Neural cell (in vitro differentiated cells): ENCODE data around the gene CLIC3.

ENCODE experiments used
- EP300 ChIP-seq: fragments of 450-650 bp; conservative IDR thresholded peaks from 2 replicates; pipeline ENCODE4 v1.6.1; 2014; ENCODE audit warnings: antibody characterized with exemption, mild to moderate bottlenecking, moderate library complexity; ENCODE audit not compliant: poor library complexity, severe bottlenecking
- EZH2 ChIP-seq: fragments of 200-600, 300-800 bp; shearing (Covaris generic), sonication (generic); IDR thresholded peaks from 2 replicates; pipeline ENCODE4 v1.6.1; 2014; ENCODE audit warnings: antibody characterized with exemption, low read length, borderline replicate concordance, mild to moderate bottlenecking; ENCODE audit not compliant: insufficient read depth, poor library complexity, severe bottlenecking
- POLR2AphosphoS5 ChIP-seq: IDR thresholded peaks from 2 replicates; pipeline ENCODE4 v1.6.1; 2012
- RAD21 ChIP-seq: fragments of 450-650 bp; conservative IDR thresholded peaks from 2 replicates; pipeline ENCODE4 v1.6.1; 2014; ENCODE audit warnings: antibody characterized with exemption, mild to moderate bottlenecking, moderate library complexity
- SMC3 ChIP-seq: fragments of 450-650 bp; conservative IDR thresholded peaks from 2 replicates; pipeline ENCODE4 v1.6.1; 2014; ENCODE audit warnings: antibody characterized with exemption, mild to moderate bottlenecking, moderate library complexity; ENCODE audit not compliant: poor library complexity
- TAF1 ChIP-seq: IDR thresholded peaks from 2 replicates; pipeline ENCODE4 v1.6.1; 2012; ENCODE audit warnings: low read depth
- TF ChIP-seq, protein P1 (sequence below): fragments of 450-650 bp; IDR thresholded peaks from 2 replicates; pipeline ENCODE4 v1.5.1; 2014; ENCODE audit warnings: antibody characterized with exemption, mild to moderate bottlenecking, moderate library complexity; ENCODE audit not compliant: poor library complexity, severe bottlenecking
- TF ChIP-seq, protein P2 (sequence below): IDR thresholded peaks from 2 replicates; pipeline ENCODE4 v1.6.1; 2012; ENCODE audit warnings: borderline replicate concordance

DNA sequence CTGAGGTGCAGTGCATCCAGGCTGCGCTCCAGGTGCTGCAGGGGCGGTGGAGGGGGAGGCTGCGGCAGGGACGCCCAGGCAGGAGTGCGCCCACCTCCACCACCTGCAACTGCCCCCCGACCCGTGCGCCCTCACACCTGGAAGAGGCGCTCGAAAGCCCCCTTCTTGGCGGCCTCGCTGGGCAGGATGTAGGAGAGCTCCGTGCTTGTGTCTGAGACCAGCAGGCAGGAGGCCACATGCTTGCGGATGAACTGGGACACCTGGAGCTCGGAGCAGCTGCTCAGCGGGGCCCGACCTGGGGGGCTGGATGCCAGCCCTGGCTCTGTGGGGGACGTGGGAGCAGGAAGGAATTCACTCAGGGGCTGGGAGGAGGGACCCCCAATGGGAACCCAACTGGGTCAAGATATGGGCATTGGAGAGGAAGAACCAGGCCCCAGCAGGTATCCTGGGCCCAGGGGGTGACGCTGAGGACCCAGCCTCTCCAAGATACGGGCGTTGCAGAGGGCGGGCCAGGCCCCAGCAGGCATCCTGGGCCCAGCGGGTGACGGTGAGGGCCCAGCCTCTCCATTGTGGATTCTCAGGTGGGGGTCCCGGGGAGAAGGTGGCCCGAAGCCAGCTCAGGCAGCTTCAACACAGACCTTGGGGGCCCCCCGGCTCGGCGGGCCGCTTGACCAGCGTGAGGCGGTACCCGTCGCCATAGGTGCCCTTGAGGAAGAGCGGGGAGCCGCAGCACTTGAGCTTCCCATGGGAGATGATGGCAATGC is 18.6 kb upstream of the CLIC3 start:
- TF ChIP-seq SMC3 (no peak), TAF1 (no peak), EP300 (no peak), EZH2 (no peak), POLR2AphosphoS5 (no peak), RAD21 (no peak)
- TF ChIP-seq, protein P1, sequence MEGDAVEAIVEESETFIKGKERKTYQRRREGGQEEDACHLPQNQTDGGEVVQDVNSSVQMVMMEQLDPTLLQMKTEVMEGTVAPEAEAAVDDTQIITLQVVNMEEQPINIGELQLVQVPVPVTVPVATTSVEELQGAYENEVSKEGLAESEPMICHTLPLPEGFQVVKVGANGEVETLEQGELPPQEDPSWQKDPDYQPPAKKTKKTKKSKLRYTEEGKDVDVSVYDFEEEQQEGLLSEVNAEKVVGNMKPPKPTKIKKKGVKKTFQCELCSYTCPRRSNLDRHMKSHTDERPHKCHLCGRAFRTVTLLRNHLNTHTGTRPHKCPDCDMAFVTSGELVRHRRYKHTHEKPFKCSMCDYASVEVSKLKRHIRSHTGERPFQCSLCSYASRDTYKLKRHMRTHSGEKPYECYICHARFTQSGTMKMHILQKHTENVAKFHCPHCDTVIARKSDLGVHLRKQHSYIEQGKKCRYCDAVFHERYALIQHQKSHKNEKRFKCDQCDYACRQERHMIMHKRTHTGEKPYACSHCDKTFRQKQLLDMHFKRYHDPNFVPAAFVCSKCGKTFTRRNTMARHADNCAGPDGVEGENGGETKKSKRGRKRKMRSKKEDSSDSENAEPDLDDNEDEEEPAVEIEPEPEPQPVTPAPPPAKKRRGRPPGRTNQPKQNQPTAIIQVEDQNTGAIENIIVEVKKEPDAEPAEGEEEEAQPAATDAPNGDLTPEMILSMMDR: no peak
- TF ChIP-seq, protein P2, sequence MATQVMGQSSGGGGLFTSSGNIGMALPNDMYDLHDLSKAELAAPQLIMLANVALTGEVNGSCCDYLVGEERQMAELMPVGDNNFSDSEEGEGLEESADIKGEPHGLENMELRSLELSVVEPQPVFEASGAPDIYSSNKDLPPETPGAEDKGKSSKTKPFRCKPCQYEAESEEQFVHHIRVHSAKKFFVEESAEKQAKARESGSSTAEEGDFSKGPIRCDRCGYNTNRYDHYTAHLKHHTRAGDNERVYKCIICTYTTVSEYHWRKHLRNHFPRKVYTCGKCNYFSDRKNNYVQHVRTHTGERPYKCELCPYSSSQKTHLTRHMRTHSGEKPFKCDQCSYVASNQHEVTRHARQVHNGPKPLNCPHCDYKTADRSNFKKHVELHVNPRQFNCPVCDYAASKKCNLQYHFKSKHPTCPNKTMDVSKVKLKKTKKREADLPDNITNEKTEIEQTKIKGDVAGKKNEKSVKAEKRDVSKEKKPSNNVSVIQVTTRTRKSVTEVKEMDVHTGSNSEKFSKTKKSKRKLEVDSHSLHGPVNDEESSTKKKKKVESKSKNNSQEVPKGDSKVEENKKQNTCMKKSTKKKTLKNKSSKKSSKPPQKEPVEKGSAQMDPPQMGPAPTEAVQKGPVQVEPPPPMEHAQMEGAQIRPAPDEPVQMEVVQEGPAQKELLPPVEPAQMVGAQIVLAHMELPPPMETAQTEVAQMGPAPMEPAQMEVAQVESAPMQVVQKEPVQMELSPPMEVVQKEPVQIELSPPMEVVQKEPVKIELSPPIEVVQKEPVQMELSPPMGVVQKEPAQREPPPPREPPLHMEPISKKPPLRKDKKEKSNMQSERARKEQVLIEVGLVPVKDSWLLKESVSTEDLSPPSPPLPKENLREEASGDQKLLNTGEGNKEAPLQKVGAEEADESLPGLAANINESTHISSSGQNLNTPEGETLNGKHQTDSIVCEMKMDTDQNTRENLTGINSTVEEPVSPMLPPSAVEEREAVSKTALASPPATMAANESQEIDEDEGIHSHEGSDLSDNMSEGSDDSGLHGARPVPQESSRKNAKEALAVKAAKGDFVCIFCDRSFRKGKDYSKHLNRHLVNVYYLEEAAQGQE: no peak
